ENCODE measurements around the gene FBXL13.
"Not testable (repeated sequence)": the region's sequence is repeated elsewhere in the genome, so short reads cannot be mapped to it uniquely, and the experiment has no call there.

The FBXL13 gene

DNA sequence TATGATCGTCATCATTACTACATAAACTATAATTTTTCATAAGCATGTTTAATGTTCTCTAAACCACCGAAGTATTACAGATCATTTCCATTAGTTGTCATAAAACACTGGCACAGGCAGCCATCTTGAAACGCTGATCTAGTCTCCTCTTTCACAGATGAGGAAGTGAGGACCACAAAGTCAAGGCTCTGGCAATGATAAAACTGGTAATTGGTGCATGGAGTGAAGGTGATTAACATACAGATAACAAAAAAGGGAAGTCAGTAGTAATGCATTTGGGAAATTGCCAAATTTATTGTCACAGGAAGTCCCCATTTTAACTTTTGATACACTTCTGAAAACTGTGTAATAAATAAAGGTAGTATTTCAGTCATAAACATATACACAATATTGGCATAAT, 49.3 kb downstream of the FBXL13 start:
- DNase-seq, result no peak

DNA sequence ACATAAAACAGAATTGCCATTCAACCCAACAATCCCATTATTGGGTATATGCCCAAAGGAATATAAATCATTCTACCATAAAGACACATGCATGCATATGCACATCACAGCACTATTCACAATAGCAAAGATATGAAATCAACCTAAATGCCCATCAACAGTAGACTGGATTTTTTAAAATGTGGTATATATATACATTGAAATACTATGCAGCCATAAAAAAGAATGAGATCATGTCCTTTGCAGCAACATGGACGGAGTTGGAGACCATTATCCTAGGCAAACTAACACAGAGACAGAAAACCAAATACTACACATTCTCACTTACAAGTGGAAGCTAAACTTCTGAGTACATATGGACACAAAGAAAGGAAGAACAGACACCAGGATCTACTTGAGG, 51.0 kb downstream of the FBXL13 start:
- DNase-seq, result not testable (repeated sequence)

DNA sequence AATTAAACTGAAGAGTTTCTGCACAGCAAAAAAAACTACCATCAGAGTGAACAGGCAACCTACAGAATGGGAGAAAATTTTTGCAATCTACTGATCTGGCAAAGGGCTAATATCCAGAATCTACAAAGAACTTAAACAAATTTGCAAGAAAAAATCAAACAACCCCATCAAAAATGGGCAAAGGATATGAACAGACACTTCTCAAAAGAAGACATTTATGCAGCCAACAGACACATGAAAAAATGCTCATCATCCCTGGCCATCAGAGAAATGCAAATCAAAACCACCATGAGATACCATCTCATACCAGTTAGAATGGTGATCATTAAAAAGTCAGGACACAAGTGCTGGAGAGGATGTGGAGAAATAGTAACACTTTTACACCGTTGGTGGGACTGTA, 53.1 kb downstream of the FBXL13 start:
- DNase-seq, result not testable (repeated sequence)

DNA sequence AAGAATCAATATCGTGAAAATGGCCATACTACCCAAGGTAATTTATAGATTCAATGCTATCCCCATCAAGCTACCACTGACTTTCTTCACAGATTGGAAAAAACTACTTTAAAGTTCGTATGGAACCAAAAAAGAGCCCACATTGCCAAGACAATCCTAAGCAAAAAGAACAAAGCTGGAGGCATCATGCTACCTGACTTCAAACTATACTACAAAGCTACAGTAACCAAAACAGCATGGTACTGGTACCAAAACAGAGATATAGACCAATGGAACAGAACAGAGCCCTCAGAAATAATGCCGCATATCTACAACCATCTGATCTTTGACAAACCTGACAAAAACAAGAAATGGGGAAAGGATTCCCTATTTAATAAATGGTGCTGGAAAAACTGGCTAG, 53.7 kb downstream of the FBXL13 start:
- not testable (repeated sequence) for DNase-seq

DNA sequence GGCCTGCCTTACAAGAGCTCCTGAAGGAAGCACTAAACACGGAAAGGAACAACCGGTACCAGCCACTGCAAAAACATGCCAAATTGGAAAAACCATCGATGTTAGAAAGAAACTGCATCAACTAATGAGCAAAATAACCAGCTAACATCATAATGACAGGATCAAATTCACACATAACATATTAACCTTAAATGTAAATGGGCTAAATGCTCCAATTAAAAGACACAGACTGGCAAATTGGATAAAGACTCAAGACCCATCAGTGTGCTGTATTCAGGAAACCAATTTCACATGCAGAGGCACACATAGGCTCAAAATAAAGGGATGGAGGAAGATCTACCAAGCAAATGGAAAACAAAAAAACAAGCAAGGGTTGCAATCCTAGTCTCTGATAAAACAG, 56.3 kb downstream of the FBXL13 start:
- DNase-seq, result not testable (repeated sequence)

DNA sequence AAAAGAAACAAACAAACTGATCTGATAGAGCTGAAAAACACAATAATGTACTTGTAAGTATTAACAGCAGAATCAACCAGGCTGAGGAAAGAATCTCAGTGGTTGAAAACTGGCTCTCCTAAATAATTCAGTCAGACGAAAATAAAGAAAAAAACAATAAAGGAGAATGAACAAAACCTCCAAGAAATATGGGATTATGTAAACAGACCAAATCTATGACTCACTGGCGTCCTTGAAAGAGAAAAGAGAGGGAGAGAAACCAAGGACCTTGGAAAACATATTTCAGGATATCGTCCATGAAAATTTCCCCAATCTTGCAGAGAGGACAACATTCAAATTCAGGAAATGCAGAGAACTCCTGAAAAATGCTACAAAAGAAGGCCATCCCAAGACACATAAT, 62.9 kb downstream of the FBXL13 start:
- DNase-seq, result no peak

DNA sequence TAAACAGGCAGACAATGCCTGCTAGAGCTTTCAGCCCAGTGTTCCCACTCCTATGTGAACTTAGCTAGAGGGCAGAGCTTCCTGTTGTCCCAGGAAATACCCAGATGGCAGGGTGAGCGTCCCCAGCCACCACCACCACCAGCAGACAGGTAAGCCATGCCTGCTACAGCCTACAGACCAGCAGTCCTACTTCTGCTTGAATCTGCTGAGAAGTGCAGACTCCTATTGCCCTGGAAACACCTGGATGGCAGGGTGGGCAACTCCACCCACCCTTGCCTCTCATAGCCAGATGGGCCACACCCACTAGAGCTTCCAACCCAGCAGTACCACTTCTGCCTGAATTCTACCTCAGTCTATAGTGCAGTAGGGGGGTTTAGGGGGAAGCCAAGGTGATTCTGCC, 64.4 kb downstream of the FBXL13 start:
- no peak for DNase-seq

DNA sequence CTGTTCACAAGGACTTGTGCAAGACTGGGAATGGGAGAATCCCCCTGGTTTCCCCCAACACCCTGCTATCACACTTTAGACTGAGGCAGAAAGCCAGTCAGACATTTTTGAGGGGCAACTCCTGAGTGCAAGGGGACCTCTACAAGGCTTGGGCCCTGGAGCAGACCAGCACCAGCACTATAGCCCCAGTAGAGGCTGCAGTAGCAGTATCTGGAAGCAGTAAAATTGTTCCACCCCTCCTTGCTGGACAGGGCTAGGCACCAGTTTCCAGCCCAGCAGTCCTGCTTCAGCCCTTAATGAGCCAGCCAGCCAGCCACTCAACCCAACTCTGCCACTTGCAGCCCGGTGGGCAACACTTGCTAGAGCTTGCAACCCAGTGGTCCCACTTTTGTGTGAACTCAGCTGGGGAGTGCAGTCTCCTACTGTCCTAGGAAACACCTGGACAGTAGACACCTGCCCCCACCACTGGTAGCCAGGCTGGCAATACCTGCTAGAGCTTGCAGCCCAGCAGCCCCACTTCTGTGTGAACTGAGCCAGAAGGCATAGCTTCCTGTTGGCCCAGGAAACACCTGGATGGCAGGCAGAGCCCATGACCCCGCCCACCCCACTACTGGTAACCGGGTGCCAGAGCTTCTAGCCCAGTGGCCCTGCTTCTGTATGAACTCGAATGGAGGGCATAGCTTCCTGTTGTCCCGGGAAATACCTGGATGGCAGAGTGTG, 65.0 kb downstream of the FBXL13 start:
- no peak for DNase-seq

DNA sequence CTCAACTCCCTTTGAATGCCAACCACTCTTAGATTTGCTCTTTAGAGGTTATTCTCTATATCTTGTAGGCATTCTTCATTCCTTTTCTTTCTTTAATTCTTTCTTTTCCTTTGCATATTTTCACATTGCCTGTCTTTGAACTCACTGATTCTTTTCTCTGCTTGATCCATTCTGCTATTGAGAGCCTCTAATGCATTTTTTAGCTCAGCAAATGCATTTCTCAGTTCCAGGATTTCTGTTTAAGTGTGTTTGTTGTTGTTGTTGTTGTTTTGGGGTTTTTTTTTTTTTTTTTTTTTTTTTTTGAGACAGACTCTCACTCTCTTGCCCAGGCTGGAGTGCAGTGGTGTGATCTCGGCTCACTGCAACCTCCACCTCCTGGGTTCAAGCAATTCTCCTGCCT, 71.6 kb downstream of the FBXL13 start:
- no peak for DNase-seq

DNA sequence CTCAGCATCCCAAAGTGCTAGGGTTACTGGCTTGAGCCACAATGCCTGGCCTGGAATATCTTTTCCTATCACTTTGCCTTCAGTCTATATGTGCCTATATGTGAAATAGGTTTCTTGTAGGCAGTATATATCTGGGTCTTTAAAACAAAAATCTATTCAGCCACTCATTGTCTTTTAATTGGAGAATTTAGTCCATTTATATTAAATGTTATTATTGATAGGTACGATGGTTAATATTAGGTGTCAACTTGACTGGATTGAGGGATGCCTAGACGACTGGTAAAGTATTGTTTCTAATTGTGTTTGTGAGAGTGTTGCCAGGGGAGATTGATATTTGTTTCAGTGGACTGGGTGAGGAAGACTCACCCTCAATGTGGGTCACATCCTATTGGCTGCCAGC, 73.4 kb downstream of the FBXL13 start:
- no peak for DNase-seq

DNA sequence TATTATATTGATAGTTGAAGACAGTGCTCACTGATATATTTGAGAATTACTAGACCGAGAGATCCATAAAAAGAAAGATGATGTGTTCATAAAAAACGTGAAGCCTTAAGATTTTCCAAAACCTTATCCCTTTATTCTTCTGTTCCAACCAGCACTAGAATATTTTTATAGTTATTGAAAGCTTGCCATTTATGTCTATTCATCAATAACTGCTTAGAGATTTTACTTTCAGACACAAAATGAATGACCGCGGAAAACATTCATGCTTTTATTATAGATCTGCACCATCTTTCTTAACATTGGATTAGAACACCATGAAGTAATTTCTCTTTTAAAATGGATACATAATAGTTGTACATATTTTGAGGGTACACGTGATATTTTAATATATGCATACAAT, 77.6 kb downstream of the FBXL13 start:
- DNase-seq, result no peak

DNA sequence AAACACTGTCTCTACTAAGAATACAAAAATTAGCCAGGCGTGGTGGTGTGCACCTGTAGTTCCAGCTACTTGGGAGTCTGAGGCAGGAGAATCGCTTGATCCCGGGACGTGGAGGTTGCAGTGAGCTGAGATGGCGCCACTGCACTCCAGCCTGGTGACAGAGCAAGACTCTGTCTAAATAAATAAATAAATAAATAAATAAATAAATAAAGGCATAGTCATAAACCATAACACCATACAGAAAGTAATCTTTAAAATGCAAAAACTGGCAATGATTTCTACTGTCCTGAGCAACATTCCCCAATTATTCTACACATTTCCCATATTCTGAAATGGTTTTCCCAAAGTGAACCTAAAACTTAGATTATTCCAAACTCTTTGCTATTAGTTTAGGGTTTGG, 79.0 kb downstream of the FBXL13 start:
- DNase-seq, result not testable (repeated sequence)

DNA sequence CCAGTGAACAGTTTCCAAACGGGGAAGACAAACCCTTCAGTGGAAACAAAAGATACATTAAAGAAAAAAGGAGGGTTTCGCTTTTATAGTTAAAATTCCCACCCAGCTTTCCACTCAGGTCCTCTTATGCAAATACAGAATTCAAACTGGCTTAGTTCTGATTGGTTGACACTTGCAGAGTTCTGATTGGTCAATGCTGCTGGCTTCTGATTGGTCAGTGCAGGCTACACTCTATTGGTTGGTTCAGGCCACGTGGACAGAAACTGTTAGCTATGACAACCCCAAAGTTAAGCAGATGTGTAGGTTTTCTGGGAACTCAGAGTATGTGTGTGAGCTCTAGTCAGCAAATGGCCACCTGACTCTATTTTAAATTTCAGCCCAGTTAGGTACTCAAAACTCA, 80.0 kb downstream of the FBXL13 start:
- no peak for DNase-seq

DNA sequence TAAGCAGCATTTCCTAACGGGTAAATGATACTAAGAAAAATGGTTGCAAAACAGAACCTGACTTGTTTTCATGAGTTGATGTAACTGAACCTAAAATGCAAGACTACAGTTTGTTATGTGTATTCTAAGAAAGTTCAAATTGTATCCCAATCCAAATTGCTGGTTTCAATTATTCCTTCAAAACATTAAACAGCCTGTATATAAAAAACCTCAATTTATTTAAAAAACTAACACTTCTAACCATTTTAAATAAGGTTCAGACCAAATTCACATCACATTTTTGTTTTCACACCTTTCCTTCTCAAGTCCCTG, 80.9 kb downstream of the FBXL13 start:
- DNase-seq, result no peak

DNA sequence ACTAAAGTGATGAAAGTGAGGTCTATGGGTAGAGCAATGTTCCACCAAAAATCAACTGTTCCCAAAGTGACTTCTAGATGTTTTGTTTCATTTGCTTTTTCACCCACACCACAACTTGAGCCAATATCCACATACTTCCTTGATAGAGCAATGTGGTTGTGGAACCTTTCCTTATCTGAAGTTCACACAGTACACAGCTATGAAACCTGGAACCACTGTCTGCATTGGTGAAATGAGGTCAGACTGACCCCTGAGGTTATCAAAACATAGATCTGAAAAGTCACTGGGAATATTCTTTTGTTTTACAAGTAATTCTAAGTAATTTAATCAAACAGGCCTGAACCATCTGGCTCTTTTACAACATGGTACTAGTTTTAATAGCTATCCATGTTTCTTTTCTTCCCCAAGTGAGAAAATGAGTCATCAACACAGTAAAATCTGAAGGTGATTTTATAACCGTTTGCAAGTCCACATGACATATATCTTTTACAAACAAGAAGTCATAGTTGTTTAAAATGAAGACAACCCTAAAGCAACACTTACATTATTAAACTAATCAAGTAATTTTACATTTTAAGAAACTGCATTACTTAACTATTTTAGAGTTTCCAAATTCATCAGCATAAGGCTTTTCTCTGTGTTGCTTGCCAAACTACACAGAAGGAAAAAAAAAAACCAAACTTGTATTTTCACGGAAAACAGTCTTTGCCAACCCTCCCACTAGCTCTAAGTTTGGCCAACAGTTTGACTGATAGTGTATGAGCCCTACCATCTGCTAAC, 81.5 kb downstream of the FBXL13 start:
- peak in 2 of 56 donors; percentile 3 to 5 for DNase-seq

DNA sequence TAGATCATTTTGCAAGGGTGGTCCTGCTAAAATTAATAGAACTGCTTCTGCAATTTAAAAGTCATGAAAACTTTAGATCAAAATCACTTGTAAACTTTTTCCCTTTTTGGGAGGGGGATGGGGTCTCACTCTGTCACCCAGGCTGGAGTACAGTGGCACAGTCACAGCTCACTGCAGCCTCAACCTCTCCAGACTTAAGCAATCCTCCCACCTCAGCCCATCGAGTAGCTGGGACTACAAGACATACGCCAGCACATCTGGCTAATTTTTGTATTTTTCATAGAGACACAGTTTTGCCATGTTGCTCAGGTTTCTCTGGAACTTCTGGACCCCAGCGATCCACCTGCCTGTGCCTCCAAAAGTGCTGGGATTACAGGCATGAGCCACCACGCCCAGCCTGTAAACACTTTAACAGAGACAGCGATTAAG, 82.1 kb downstream of the FBXL13 start:
- no peak for DNase-seq

DNA sequence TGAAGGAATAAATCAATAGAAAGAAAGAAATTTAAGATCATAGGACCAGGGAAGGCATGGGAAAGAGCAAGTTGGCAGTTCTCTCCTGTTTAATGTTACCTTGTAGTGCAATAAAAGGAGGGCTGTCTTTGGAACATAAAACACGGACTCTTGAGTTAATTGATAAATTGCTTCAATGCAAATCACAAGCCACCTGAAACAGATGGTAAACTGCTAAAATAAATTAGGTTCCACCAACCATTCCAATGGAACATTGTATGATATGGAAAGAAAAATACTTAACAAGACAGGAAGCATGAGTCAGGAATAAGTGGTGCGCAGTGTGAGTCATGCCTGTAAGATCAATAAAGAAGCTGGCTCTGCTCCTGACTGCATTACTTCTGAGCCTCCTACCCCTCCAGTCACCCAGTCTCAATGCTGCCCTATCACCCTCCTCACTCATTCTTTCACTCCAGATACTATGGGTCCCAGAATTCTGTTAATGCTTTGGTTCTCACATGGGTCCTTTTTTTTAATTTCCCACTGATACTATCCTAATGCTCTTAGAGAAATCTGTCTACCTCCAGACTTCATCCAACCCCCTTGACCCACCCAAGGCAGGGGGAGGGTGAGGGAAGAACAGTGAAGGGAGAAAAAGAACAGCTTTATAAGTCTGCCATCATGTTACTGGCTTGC, 82.9 kb downstream of the FBXL13 start:
- peak in 5 of 56 donors; percentile 2 to 19 (median 5) for DNase-seq

DNA sequence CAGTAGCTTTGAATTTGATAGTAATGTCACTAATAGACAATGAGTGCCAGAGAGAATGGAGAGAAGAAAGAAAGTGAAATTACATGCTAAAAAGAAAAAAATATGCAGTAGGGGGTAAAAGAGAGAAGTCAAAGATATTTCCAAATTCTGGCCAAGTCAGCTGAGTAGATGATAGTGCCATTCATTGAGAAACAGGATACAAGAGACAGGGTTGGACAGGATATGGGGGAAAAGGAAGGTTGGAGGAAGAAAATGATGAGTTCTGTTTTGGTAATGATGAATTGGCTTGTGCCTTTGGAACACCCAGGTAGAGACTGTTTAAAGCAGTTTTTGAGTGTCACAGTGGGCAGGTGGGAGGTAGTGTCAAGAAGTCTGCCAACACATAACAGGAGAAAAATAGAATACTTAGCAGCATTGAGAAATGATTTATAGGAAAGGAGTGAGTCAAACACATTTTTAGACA, 83.5 kb downstream of the FBXL13 start:
- DNase-seq, result peak in 2 of 56 donors; percentile 3 to 4

DNA sequence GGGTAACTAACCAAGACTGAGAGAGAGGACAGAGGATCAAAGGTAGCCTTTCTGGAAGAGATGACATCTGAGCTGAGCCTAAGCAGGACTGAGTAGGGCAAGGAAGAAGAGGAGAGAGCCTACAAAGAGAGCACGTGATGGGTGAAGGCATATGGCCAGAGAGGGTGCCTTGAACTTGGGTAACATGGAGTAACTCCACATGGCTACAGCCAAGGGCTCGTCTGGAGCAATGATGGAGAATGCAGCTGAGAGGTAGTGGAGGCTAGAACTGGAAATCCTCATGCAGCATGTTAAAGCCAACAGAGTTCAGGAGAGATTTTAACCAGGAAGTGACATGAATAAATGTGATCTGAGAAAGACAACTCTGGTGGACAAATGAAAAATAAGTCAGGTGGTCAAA, 84.0 kb downstream of the FBXL13 start:
- DNase-seq, result no peak

DNA sequence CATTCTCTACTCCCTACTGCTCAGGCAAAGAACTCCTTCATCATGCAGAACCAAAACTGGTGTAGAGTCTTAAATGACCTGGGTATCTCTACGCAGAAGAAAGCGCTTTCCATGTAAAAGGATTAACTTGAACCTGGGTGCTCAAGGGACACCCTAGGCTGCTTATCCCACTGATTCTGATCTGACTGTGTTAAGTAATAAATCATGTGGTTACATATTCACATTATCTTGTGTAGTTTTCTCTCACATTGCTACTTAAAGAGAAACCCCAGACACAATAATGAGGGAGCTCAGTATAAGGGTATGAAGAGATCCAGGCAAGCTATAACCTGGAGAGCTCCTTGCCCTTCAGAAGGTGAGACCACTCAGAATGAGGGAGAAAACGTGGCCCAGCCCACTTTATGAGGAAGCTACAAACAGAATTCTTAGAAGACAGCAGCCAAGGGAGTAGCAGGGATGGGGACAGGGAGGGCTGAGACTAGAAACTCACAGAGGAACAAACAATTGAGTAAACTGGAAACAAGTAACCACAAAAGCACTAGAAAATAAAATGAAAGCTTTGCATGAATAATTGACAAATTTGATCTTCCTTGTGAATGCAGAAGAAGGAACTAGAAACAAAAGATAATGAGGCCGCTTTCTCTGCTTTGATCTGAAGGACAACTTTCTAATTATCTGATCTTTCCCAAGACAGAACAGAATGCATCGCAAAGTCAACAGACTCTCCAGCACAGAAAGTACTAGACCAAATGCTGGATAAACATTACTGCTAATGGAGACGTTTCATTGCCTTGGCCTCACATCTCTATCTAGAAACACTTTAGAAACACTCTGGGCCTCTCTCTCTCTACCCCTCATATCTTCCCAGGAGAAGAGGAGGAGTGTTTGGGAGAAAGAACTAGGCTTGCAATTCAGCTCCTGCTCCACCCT, 85.7 kb downstream of the FBXL13 start:
- no peak for DNase-seq

DNA sequence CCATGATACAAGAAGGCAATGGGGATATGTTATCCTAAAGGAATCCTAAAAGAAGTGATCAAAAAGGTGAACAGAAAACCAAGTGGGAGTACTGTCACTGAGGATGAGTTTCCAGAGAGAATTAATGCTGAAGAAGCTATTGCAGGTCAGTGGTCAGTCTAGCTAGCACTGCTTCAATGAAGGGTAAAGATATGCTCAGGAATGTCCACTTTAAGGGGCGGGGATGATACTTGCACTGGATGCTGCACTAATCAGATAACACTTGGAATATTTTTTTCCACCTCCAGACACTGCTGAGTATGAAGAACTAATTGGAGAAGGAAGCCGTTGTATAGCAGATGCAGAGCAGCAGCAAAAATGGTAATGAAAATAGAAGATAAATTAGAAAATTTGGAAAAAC, 86.5 kb downstream of the FBXL13 start:
- no peak for DNase-seq
